ENCODE measurements around the gene SLC13A5. TPM values are rescaled to one million over a fixed set of nuclear protein-coding genes. Genes with fewer than 3 reads are reported as not detected.

SLC13A5 gene
- polyA plus RNA-seq, 1 of the 3 experiments (the other 2 are of a cell fraction), result not detected

- H3K4me2 ChIP-seq, result no peak overlapping the region
- H4K20me1 ChIP-seq (ENCODE audit: insufficient read depth), result no peaks in the 10 kb centered on the region
- 9% methylated on average over 4 of the region's 10 CpGs for WGBS (ENCODE audit: low lambda C conversion rate)
- ChIA-PET POLR2A (no interaction called here), CTCF (interaction anchor here (0.6 to 1.4 kb wide), 2 partner anchors 11 to 1496 kb away, joined by 3 to 4 read pairs; no protein-coding TSS in a partner anchor)
- no peaks in the 10 kb centered on the region for H3F3A ChIP-seq (replicated peaks; ENCODE audit: insufficient read depth)
- H3K36me3 ChIP-seq (replicated peaks in 1 of 2; ENCODE audit: control insufficient read depth in 1 of 2, insufficient read depth in 2 of 2, low read length in 1 of 2), result no peaks in the 10 kb centered on the region
- H3K9me2 ChIP-seq, result no peaks in the 10 kb centered on the region
- H3K9ac ChIP-seq, result no peak overlapping the region
- TF ChIP-seq RXRA (IDR thresholded peaks at IDR 0.05; ENCODE audit: borderline replicate concordance, low read depth), result no peak
- no peak for TF ChIP-seq ELF1 (IDR thresholded peaks at IDR 0.05)
- no peak for TF ChIP-seq CHD2 (IDR thresholded peaks at IDR 0.05; ENCODE audit: low read length, partially characterized antibody)
- H3K79me2 ChIP-seq (ENCODE audit: insufficient read depth), result no peaks in the 10 kb centered on the region
- no peak overlapping the region for H3K4me3 ChIP-seq (ENCODE audit: low read depth in 2 of 2, low read length in 1 of 2)
- H3K4me1 ChIP-seq (ENCODE audit: control insufficient read depth in 1 of 2, insufficient read depth in 2 of 2, low read depth in 1 of 2, low read length in 1 of 2), result no peaks in the 10 kb centered on the region
- H2AFZ ChIP-seq (ENCODE audit: low read depth), result no peak overlapping the region
- peaks cover 77% of the 10 kb centered on the region for H3K27me3 ChIP-seq (ENCODE audit: insufficient read depth)
- H3K27ac ChIP-seq (ENCODE audit: low read depth in 2 of 2, low read length in 1 of 2), result no peak overlapping the region
- no peak for DNase-seq
- no peaks in the 10 kb centered on the region for H3K9me3 ChIP-seq
These were observed 9.4 kb downstream of the SLC13A5 start for GRCh38 chr17:6703751-6704150.

- H3K4me3 ChIP-seq (ENCODE audit: low read depth in 2 of 2, low read length in 1 of 2), result no peak overlapping the region
- POLR2A ChIA-PET, result no interaction called here
- H3K27me3 ChIP-seq (ENCODE audit: insufficient read depth), result peaks cover 76% of the 10 kb centered on the region
- CTCF ChIA-PET, result interaction anchor here (1.3 kb wide), 1 partner anchor 31 kb away, joined by 3 read pairs; no protein-coding TSS in a partner anchor
- H3K9ac ChIP-seq, result no peak overlapping the region
- DNase-seq, result no peak
- no peaks in the 10 kb centered on the region for H3K36me3 ChIP-seq (replicated peaks in 1 of 2; ENCODE audit: control insufficient read depth in 1 of 2, insufficient read depth in 2 of 2, low read length in 1 of 2)
- H3K4me2 ChIP-seq, result no peak overlapping the region
- 14% methylated on average over 5 of the region's 16 CpGs for WGBS (ENCODE audit: low lambda C conversion rate)
- H2AFZ ChIP-seq (ENCODE audit: low read depth), result no peak overlapping the region
- no peaks in the 10 kb centered on the region for H4K20me1 ChIP-seq (ENCODE audit: insufficient read depth)
- H3F3A ChIP-seq (replicated peaks; ENCODE audit: insufficient read depth), result no peaks in the 10 kb centered on the region
- H3K27ac ChIP-seq (ENCODE audit: low read depth in 2 of 2, low read length in 1 of 2), result no peak overlapping the region
- H3K9me3 ChIP-seq, result no peaks in the 10 kb centered on the region
- no peaks in the 10 kb centered on the region for H3K79me2 ChIP-seq (ENCODE audit: insufficient read depth)
- no peaks in the 10 kb centered on the region for H3K9me2 ChIP-seq
- H3K4me1 ChIP-seq (ENCODE audit: control insufficient read depth in 1 of 2, insufficient read depth in 2 of 2, low read depth in 1 of 2, low read length in 1 of 2), result no peaks in the 10 kb centered on the region
- TF ChIP-seq ZBTB33 (IDR thresholded peaks at IDR 0.05; ENCODE audit: borderline replicate concordance, low read depth) (no peak), FOXM1 (IDR thresholded peaks at IDR 0.05; ENCODE audit: low read depth) (no peak), SMC3 (IDR thresholded peaks at IDR 0.05; ENCODE audit: low read depth, low read length) (no peak), CHD2 (IDR thresholded peaks at IDR 0.05; ENCODE audit: low read length, partially characterized antibody) (no peak), RFX5 (IDR thresholded peaks at IDR 0.05; ENCODE audit: low read length) (no peak), IRF3 (IDR thresholded peaks at IDR 0.05; ENCODE audit: low read depth, low read length) (no peak), REST (IDR thresholded peaks at IDR 0.05; ENCODE audit: low read depth, low read length) (no peak), JUND (IDR thresholded peaks at IDR 0.05) (no peak), CTCF (IDR thresholded peaks at IDR 0.05) (no peak), PBX3 (IDR thresholded peaks at IDR 0.05) (no peak), USF2 (IDR thresholded peaks at IDR 0.05; ENCODE audit: borderline replicate concordance, low read depth, low read length) (no peak), GATA2 (CRISPR knock-in tag; IDR thresholded peaks at IDR 0.05) (no peak), NRF1 (IDR thresholded peaks at IDR 0.05; ENCODE audit: low read depth, low read length) (no peak)
These were observed 10.5 kb downstream of the SLC13A5 start for GRCh38 chr17:6702567-6703215.

Measured in SK-N-SH (cell line).